ENCODE measurements around the gene NEDD4L.

NEDD4L gene

GRCh38 chr18:58064406-58064998 lies 20.5 kb downstream of the NEDD4L start:
- Histone ChIP-seq H3K36me3 (ENCODE audit: insufficient read depth, insufficient read length, low read length) (no peaks in the 10 kb centered on the region), H3K4me1 (ENCODE audit: insufficient read depth, insufficient read length) (no peaks in the 10 kb centered on the region), H3K9ac (ENCODE audit: insufficient read length, low read depth) (no peak overlapping the region), H3K4me3 (ENCODE audit: insufficient read length, low read depth) (no peak overlapping the region), H3K27me3 (ENCODE audit: insufficient read depth, insufficient read length) (no peaks in the 10 kb centered on the region), H3K9me3 (ENCODE audit: insufficient read depth, low read length) (no peaks in the 10 kb centered on the region)
- TF ChIP-seq YY1 (IDR thresholded peaks at IDR 0.05; ENCODE audit: insufficient read depth, insufficient read length) (no peak), ZNF274 (IDR thresholded peaks at IDR 0.05; ENCODE audit: low read depth, low read length) (no peak), SUZ12 (IDR thresholded peaks at IDR 0.05; ENCODE audit: extremely low read depth, insufficient read depth, insufficient read length) (no peak)
- DNase-seq (ENCODE audit: low read depth, low spot score): no peak

GRCh38 chr18:58065956-58066355 lies 21.9 kb downstream of the NEDD4L start:
- Histone ChIP-seq H3K27me3 (ENCODE audit: insufficient read depth, insufficient read length) (no peaks in the 10 kb centered on the region), H3K9me3 (ENCODE audit: insufficient read depth, low read length) (no peaks in the 10 kb centered on the region), H3K4me3 (ENCODE audit: insufficient read length, low read depth) (no peak overlapping the region), H3K4me1 (ENCODE audit: insufficient read depth, insufficient read length) (no peaks in the 10 kb centered on the region), H3K36me3 (ENCODE audit: insufficient read depth, insufficient read length, low read length) (no peaks in the 10 kb centered on the region), H3K9ac (ENCODE audit: insufficient read length, low read depth) (no peak overlapping the region)
- DNase-seq (ENCODE audit: low read depth, low spot score): no peak
- TF ChIP-seq SUZ12 (IDR thresholded peaks at IDR 0.05; ENCODE audit: extremely low read depth, insufficient read depth, insufficient read length) (no peak), ZNF274 (IDR thresholded peaks at IDR 0.05; ENCODE audit: low read depth, low read length) (no peak), YY1 (IDR thresholded peaks at IDR 0.05; ENCODE audit: insufficient read depth, insufficient read length) (no peak)

GRCh38 chr18:58067601-58068000 lies 23.6 kb downstream of the NEDD4L start:
- Histone ChIP-seq H3K9me3 (ENCODE audit: insufficient read depth, low read length) (no peaks in the 10 kb centered on the region), H3K36me3 (ENCODE audit: insufficient read depth, insufficient read length, low read length) (no peaks in the 10 kb centered on the region), H3K9ac (ENCODE audit: insufficient read length, low read depth) (no peak overlapping the region), H3K4me1 (ENCODE audit: insufficient read depth, insufficient read length) (no peaks in the 10 kb centered on the region), H3K27me3 (ENCODE audit: insufficient read depth, insufficient read length) (no peaks in the 10 kb centered on the region), H3K4me3 (ENCODE audit: insufficient read length, low read depth) (no peak overlapping the region)
- TF ChIP-seq YY1 (IDR thresholded peaks at IDR 0.05; ENCODE audit: insufficient read depth, insufficient read length) (no peak), ZNF274 (IDR thresholded peaks at IDR 0.05; ENCODE audit: low read depth, low read length) (no peak), SUZ12 (IDR thresholded peaks at IDR 0.05; ENCODE audit: extremely low read depth, insufficient read depth, insufficient read length) (no peak)
- no peak for DNase-seq (ENCODE audit: low read depth, low spot score)

GRCh38 chr18:58069099-58069498 lies 25.1 kb downstream of the NEDD4L start:
- no peak overlapping the region for H3K4me3 ChIP-seq (ENCODE audit: insufficient read length, low read depth)
- DNase-seq (ENCODE audit: low read depth, low spot score): no peak
- no peak overlapping the region for H3K9ac ChIP-seq (ENCODE audit: insufficient read length, low read depth)
- H3K9me3 ChIP-seq (ENCODE audit: insufficient read depth, low read length): no peaks in the 10 kb centered on the region
- H3K36me3 ChIP-seq (ENCODE audit: insufficient read depth, insufficient read length, low read length): no peaks in the 10 kb centered on the region
- H3K27me3 ChIP-seq (ENCODE audit: insufficient read depth, insufficient read length): no peaks in the 10 kb centered on the region
- H3K4me1 ChIP-seq (ENCODE audit: insufficient read depth, insufficient read length): no peaks in the 10 kb centered on the region
- no peak for TF ChIP-seq ZNF274 (IDR thresholded peaks at IDR 0.05; ENCODE audit: low read depth, low read length)
- no peak for TF ChIP-seq SUZ12 (IDR thresholded peaks at IDR 0.05; ENCODE audit: extremely low read depth, insufficient read depth, insufficient read length)
- no peak for TF ChIP-seq YY1 (IDR thresholded peaks at IDR 0.05; ENCODE audit: insufficient read depth, insufficient read length)

GRCh38 chr18:58069721-58070292 lies 25.8 kb downstream of the NEDD4L start:
- Histone ChIP-seq H3K9me3 (ENCODE audit: insufficient read depth, low read length) (no peaks in the 10 kb centered on the region), H3K4me3 (ENCODE audit: insufficient read length, low read depth) (no peak overlapping the region), H3K36me3 (ENCODE audit: insufficient read depth, insufficient read length, low read length) (no peaks in the 10 kb centered on the region), H3K27me3 (ENCODE audit: insufficient read depth, insufficient read length) (no peaks in the 10 kb centered on the region), H3K9ac (ENCODE audit: insufficient read length, low read depth) (no peak overlapping the region), H3K4me1 (ENCODE audit: insufficient read depth, insufficient read length) (no peaks in the 10 kb centered on the region)
- TF ChIP-seq YY1 (IDR thresholded peaks at IDR 0.05; ENCODE audit: insufficient read depth, insufficient read length): no peak
- no peak for TF ChIP-seq SUZ12 (IDR thresholded peaks at IDR 0.05; ENCODE audit: extremely low read depth, insufficient read depth, insufficient read length)
- TF ChIP-seq ZNF274 (IDR thresholded peaks at IDR 0.05; ENCODE audit: low read depth, low read length): no peak
- DNase-seq (ENCODE audit: low read depth, low spot score): no peak

- Histone ChIP-seq H3K27me3 (ENCODE audit: insufficient read depth, insufficient read length) (no peaks in the 10 kb centered on the region), H3K9ac (ENCODE audit: insufficient read length, low read depth) (no peak overlapping the region), H3K4me3 (ENCODE audit: insufficient read length, low read depth) (no peak overlapping the region), H3K9me3 (ENCODE audit: insufficient read depth, low read length) (no peaks in the 10 kb centered on the region), H3K36me3 (ENCODE audit: insufficient read depth, insufficient read length, low read length) (no peaks in the 10 kb centered on the region), H3K4me1 (ENCODE audit: insufficient read depth, insufficient read length) (no peaks in the 10 kb centered on the region)
- DNase-seq (ENCODE audit: low read depth, low spot score): no peak
- TF ChIP-seq SUZ12 (IDR thresholded peaks at IDR 0.05; ENCODE audit: extremely low read depth, insufficient read depth, insufficient read length): no peak
- no peak for TF ChIP-seq YY1 (IDR thresholded peaks at IDR 0.05; ENCODE audit: insufficient read depth, insufficient read length)
- TF ChIP-seq ZNF274 (IDR thresholded peaks at IDR 0.05; ENCODE audit: low read depth, low read length): no peak
Measured at GRCh38 chr18:58076052-58076451, 32.0 kb downstream of the NEDD4L start.

GRCh38 chr18:58077329-58077728 lies 33.3 kb downstream of the NEDD4L start:
- TF ChIP-seq SUZ12 (IDR thresholded peaks at IDR 0.05; ENCODE audit: extremely low read depth, insufficient read depth, insufficient read length) (no peak), ZNF274 (IDR thresholded peaks at IDR 0.05; ENCODE audit: low read depth, low read length) (no peak), YY1 (IDR thresholded peaks at IDR 0.05; ENCODE audit: insufficient read depth, insufficient read length) (no peak)
- H3K9me3 ChIP-seq (ENCODE audit: insufficient read depth, low read length): no peaks in the 10 kb centered on the region
- no peaks in the 10 kb centered on the region for H3K4me1 ChIP-seq (ENCODE audit: insufficient read depth, insufficient read length)
- H3K9ac ChIP-seq (ENCODE audit: insufficient read length, low read depth): no peak overlapping the region
- H3K36me3 ChIP-seq (ENCODE audit: insufficient read depth, insufficient read length, low read length): no peaks in the 10 kb centered on the region
- H3K27me3 ChIP-seq (ENCODE audit: insufficient read depth, insufficient read length): no peaks in the 10 kb centered on the region
- no peak for DNase-seq (ENCODE audit: low read depth, low spot score)
- no peak overlapping the region for H3K4me3 ChIP-seq (ENCODE audit: insufficient read length, low read depth)

Data from NT2/D1 (cell line).